Umbilical cord (tissue), 2 donors: Measurements from ENCODE around the gene PDE10A. TPM values are rescaled to one million over a fixed set of nuclear protein-coding genes. Genes with fewer than 3 reads are reported as not detected.
"Not testable (repeated sequence)": the region's sequence is repeated elsewhere in the genome, so short reads cannot be mapped to it uniquely, and the experiment has no call there.

ENCODE experiments used
- DNase-seq: peaks from one replicate; pipeline ENCODE4 v3.0.0-alpha.2; 2015; ENCODE audit warnings: low spot score
- total RNA-seq: library from RNA; depleted of rRNA; stranded (reverse); fragments of >200 nt; gene quantifications from one replicate; pipeline ENCODE4 v1.2.3, GENCODE V29; 2014; ENCODE audit warnings: low replicate concordance; ENCODE audit not compliant: insufficient read depth

The PDE10A gene
- total RNA-seq, 1 donor from 2014 or later = 15.4 TPM

DNA sequence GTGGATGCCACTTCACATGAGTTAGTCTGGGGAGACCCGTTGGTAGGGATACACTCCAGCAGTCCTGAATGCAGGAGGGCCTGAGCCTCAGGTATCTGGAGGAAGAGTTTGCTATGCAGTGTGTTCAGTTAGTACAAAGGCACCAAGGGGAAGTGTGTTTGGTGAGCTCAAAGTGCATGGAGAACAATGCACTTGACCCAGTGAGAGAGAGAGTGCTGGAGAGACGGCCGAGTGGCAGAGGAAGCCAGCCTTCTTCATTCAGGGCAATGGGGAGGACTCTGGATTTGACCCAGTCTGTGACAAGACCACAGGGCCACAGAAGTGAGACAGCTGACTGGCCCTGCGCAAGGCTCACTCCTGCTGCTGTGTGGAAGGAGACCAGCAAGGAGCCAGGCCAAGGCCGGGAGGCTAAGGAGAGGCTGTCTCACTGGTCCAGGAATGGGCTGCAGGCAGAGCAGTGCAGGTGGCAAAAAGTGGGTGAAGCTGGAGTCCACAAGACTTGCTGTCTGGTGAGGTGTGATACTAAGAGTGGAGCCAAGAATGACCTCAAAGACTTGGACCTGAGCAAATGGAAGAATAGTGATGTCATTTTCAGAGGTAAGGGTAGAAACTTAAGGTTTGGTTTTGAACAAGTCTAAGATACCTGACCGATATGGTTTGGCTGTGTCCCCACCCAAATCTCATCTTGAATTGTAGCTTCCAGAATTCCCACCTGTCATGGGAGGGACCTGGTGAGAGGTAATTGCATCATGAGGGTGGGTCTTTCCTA lies 38.0 kb downstream of the PDE10A start:
- DNase-seq = no peak

DNA sequence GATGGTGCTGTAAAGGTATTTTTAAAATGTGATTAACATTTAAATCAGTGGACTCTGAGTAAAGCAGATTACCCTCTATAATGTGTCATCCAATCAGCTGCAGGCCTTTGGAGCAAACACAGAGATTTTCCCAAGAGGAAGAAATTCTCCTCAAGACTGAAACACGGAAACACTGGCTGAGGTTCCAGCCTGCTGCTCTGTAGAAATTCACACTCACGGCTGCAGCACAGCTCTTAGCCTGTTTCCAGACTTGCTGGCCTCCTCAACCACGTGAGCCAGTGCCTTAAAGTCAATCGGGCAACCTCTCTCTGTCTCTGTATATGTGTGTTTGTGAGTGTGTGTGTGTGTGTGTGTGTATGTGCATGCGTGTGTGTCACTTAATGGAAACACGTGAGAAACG lies 41.1 kb downstream of the PDE10A start:
- no peak for DNase-seq

DNA sequence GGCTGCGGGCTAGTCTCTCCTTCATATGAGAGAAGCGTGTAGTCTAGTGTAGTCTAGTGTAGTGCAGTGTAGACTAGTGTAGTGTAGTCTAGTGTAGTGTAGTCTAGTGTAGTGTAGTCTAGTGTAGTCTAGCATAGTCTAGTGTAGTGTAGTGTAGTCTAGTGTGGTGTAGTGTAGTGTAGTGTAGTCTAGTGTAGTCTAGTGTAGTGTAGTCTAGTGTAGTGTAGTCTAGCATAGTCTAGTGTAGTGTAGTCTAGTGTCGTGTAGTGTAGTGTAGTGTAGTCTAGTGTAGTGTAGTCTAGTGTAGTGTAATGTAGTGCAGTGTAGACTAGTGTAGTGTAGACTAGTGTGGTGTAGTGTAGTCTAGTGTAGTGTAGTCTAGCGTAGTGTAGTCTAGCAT lies 44.1 kb downstream of the PDE10A start:
- DNase-seq = not testable (repeated sequence)

DNA sequence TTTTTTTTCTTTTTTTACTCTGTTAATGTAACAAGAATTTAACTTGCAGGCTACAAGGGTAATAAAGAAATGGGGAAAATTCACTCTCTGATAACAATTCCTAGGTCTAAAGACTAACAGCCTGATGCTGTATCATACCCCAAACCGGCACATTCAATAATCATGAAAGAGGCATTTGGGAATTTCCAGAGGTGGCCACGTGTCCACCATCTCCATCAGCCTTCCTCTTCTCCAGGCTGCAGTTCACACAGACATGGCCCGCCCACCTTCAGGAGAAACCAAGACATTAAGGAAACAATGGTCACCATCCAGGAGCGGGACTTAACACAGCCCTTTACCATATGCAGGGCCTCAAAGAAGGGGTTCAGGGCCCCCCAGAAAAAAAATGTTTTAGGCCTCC lies 44.8 kb downstream of the PDE10A start:
- no peak for DNase-seq

DNA sequence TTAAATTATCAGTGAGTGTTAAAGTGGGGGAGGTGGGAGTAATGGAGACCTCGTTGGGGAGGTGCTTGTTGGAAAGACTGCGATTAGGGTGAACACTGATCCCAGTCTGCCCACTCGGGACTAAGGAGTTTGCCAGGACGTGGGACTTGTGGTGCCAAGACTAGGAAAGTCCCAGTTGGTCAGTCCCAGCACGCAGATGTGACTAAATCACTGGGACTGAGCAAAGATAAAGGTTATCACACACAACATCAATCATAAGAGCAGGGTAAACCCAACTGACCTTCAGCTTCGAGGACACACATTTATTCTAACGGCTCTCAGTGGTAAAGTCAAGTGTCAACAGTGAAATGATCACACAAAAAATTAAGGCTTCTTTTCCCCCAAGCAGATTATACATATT lies 45.5 kb downstream of the PDE10A start:
- no peak for DNase-seq

DNA sequence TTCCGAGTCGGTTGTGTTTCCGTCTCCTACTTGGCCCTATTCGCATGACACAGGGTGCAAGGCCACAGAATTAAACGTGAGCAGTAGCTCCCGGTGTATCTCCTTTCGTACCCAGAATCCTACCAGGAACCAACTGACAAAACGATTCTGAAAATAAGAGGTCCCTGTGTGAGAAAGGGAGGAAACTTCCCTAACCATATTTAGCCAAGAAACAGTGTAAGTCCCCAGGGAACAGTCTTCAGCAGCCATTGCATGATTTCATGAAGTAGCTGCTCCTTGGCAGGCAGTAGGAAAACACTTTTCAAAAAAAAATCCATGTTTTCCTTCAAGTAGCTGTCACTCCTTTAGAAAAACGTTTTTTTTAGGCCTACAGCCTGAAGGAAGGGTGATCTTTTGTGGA lies 46.9 kb downstream of the PDE10A start:
- peak; percentile 54 for DNase-seq

DNA sequence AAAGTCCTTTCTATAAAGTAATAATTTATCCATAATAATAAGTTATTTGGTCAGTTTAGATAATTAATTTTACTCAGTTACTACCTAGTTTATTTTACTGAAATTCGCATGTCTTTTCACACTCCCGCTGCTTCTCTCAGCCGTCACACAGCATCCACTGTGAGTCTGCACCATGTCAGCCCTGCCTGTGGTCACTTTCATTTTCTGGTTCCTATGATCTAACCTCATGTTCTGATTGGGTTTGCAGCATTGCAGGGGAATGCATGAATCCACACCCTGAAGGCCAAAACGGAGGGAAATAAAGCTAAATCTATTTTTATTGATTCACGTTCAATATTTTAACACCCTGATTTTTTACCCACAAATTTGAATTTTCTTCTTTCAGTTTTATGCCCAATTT lies 47.4 kb downstream of the PDE10A start:
- DNase-seq = peak; percentile 15

DNA sequence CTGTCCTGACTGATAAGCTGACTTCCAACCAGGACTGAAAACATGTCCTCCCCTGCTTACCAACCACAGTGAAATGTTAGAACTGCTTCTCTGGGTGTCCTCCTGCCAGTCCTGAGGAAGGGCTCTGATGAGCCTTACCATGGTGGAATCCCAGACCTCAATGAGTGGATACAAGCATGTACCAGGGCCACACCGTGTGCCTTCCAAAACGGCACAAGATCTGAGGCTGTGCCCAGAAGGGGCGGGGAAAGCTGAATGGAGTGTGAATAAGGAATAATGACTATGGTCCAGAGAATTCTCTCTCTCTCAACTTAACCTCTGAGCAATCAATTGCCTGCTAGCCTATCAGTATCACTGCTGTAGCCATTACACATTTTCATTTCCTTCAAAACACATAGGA lies 51.7 kb downstream of the PDE10A start:
- DNase-seq = no peak

DNA sequence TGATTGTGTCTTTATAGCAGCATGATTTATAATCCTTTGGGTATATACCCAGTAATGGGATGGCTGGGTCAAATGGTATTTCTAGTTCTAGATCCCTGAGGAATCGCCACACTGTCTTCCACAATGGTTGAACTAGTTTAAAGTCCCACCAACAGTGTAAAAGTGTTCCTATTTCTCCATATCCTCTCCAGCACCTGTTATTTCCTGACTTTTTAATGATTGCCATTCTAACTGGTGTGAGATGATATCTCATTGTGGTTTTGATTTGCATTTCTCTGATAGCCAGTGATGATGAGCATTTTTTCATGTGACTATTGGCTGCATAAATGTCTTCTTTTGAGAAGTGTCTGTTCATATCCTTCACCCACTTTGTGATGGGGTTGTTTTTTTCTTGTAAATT lies 54.5 kb downstream of the PDE10A start:
- not testable (repeated sequence) for DNase-seq

DNA sequence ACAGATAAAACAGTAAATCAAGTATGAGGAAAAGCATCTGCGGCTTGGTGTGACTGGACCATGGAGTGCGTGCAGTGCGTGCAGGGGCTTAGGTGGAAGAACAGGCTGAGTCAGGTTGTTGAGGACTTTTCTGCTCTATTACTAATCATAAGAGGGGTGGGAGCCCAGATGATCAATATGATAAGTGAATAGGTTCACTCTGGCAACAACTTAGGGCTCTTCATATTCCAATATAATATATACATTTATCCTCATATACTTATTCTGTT lies 56.4 kb downstream of the PDE10A start:
- no peak for DNase-seq

DNA sequence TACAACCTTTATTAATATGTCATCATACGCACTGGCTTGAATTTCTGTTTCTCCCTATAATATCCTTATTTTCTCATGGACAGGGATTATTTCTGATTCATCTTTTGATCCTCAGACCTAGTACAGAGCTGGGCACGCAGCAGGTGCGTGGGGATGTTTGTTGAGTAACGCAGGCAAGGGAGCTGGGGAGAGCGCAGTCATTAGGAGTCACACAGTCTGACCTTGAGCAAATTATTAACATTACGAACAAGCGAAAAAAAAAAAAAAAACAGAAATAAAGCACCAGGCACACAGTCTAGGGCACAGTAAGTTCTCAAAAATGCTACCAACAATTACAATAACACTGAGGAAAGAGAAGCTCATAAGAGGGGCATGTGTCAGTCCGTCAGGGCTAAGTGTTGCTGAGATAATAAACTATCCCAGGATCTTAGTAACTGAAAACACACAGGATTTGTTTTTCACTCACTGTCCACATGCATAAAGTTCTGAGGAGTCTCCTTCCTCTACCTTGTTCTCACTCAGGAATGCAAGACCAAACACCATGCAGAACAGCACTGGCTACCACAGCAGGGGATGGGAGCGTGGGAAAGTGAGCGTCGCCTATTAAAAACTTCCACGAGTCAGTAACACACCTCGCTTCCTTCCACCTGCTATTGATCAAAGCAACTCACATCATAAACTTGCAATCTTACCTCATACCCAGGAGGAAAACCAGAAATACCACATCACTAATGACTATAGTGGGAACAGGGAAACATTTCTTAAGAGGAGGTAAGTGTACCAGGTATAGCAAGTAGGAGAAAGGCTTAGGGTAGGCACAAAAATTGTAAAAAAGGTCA lies 56.9 kb downstream of the PDE10A start:
- peak; percentile 33 for DNase-seq

DNA sequence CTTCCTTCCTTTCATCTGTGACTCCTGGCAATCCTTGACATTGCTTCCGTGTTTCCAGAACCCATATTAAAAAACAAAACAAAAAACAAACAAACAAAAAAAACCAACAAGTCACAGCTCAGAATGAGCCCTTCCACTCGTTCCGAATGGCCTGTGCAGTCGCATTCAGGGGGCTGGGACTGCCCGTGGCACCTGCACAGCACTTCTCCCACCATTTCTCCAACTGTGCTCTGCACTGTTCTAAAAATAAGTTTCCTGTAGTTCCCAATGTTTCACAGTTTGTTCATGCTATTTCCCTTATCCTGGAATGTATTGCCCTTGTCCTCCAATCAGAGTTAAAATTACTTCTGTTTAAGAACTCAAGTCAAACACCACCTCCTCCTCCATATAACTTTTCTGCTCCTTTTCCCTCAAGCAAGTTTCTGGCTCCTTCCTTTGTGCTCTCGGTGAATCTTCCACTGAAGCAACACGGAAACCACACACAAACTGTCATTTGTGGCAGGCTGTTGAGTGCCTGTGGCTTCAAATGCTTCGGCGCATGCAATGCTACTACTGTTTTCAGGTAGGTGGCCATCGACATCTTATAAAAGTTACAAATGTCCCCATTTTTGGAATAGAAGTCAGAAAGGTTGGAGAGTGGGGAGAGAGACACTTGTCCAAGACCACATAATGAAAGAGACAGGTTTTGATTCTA lies 57.7 kb downstream of the PDE10A start:
- DNase-seq = no peak

DNA sequence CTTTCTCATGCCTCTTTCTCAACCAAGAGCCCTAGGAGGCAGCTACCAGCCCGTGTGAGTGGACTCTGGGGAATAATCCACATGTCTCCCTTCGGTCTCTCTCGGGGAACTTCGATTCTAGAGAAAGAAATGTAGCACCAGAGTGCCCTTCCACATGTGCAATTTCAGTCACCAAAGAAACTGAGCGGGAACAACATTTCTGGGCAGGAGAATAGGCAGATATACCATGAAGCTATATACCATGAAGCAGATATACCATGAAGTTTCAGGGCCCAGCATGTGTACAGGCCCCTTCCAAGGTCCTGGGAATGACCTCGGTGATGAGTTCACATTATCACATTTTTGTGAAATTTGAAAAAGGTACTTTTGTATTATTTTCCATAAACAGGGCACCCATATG lies 60.8 kb downstream of the PDE10A start:
- no peak for DNase-seq

DNA sequence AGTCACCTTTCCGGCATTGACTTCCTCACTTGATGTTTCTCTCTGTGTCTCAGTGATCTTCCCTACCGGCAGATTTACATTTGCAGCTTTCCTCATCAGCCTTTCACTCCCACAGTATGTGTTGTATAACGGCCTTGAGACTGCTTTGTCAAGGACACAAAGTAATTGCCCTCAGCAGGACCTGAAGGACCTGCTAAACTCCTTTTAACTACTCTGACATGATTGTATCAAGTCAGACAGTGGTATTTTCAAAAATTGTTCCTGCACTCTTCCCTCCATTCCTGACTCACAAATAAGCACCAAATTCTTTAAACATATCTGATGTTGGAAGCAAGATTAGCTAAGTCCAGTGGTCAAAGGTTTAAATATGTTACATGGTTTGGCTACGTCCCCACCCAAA lies 62.4 kb downstream of the PDE10A start:
- DNase-seq = no peak

DNA sequence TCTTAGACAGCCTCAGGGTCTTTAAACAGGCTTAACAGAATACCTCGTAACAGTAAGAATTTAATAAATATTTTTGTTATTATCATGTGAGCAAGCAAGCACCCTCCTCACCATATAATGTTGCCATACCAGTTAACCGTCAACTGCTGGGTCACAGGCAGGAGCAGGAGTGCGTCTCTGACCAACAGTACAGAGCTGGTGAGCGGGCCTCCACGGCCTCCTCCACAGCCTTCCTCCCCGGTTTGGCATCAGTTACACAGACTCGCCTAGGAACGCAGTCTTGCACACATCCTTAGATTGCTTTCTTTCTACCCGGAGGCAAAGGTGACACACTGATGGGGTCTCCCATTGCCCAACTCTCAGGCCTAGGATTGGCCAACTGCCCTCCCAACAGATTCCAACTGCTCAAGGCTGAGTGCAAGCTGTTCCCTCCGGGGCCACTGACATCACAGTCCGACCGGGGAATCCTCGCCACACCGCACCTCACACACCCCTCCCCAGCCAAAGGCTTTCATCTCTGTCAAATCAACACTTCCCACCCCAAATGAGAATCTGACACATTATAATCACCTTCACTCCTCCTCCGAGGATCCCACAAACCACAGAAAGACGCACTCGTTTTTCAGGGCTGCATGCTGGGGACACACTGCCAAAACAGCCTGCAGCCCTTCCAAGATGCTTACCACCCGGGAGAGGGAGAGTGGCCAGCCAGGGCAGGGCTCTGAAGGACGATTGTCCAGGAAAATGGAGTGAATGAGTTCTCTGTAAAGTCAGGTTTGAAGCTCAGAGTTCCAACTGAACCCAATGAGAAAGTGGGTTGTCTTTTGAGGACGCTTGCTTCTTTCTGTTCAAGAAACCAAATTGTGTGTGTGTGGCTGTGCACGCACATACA lies 63.2 kb downstream of the PDE10A start:
- no peak for DNase-seq

DNA sequence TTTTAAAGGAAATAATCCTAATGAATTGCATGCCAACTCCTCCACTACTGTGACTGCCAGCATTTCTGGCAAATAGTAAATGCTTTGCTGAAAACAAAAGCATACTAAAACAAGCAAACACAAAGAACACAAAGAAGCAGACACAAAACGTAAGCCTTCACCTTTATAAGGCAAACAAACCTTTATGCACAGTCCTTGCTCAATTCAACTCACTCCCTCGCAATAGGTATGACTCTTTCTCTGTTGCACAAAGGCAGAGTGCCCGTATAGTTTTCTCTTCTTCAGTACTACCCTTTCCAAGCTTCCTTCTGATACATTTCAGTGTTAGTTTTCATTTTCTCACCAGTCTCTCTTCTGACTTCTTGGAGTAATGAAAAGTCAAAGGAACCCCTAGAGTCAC lies 63.9 kb downstream of the PDE10A start:
- no peak for DNase-seq

DNA sequence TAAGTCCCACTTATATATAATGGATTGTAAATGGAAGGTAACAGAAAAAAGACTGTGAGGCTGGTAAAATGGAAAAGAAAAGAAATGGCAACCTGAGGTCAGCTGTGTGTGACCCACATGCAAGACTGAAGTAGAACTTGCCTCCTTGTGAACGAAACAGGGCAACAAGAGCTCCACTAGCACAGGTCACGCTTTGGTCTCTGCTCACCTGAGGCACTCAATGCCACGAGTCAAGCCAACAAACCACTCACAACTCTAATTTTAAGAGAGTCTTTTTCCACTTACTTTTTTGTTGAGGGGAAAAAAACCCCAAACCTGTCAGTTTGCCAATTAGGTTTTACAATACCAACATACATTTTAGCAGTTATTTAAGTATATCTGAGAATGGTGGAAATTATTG lies 65.2 kb downstream of the PDE10A start:
- no peak for DNase-seq

DNA sequence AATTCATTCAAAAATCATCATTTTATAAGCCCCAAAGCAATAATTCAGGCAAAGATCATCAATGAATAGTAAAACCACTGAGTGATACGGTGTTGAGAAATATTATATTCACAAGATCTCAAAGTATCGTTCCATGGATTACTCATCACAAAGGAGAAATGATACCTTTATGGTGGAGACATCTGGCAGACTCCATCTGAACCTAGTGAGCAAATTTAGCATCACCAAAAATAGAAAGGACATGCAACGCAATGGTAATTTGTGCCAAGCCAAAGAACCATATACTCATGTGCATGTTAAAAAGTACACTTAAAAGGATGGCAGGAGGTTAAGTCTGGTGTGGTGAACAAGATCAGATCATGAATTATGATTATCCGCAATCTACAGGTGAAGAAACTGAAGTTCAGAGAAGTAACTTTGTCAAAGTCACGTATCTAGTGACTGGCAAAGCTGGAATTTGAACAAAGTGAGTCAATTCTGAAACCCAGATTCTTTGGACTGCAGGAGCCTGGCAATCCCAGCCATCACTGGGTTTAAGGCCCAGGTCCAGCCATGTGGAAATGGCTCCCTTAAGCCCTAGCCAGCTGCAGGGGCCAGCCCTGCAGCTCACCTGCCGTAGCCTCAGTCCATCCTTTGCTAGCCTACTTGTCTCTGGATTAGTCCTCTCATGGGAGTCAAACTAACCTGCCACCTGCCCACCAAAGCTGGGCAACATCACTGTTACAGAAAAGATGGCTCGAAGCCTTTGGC lies 68.3 kb downstream of the PDE10A start:
- DNase-seq = no peak

DNA sequence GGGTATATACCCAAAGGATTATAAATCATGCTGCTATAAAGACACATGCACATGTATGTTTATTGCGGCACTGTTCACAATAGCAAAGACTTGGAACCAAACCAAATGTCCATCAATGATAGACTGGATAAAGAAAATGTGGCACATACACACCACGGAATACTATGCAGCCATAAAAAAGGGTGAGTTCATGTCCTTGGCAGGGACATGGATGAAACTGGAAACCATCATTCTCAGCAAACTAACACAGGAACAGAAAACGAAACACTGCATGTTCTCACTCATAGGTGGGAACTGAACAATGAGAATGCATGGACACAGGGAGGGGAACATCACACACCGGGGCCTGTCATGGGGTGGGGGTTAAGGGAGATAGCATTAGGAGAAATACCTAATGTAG lies 70.1 kb downstream of the PDE10A start:
- not testable (repeated sequence) for DNase-seq

DNA sequence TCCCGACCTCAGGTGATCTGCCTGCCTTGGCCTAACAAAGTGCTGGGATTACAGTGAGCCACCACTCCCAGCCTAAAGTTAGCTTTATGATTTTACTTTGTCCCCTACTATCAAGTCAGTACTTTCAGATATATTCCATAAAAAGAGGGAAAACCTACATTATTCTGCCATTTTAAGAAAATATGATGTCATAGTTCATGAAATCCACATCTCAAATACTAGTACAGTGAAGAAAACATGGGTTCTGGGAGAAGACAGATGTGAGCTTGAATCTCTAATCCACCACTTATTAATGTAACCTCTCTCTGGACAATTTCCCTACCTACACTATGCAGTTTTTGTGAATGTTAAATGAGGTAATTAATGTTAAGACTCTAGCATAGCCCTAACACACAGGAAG lies 74.5 kb downstream of the PDE10A start:
- no peak for DNase-seq

DNA sequence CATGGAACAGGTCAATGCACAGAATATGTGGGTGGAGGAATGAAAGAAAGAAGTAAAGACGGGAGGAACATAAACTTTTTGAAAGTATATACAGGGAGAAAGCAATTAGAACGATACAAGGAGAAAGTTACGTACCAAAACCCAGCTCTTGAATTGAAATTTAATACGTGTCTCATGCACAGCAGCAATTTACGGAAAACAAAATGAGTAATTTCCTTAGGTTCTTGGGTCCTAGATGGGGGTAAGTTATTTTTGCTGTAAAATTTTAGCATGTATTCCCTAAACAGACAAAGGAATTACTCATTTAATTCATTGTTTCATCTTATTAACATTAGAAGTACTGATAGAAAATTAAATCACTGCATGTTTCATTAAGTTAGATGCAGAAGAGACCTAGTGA lies 75.8 kb downstream of the PDE10A start:
- DNase-seq = no peak
